Prostate gland (tissue), 2 donors: ENCODE measurements around the gene INSIG1.

Experiments used
- POLR2A ChIP-seq: fragments of 450-650 bp; IDR thresholded peaks from one replicate; pipeline ENCODE4 v1.6.1; 2016; ENCODE audit warnings: antibody characterized with exemption, mild to moderate bottlenecking
- POLR2AphosphoS5 ChIP-seq: sonication (generic); formaldehyde crosslinking; IDR thresholded peaks from one replicate; pipeline ENCODE4 v1.6.1; 2017; ENCODE audit warnings: antibody characterized with exemption
- TF ChIP-seq, protein P1 (sequence below), 4 experiments: fragments of 200-600 bp in 2 of 4; fragments of 450-650 bp in 2 of 4; sonication (generic) in 2 of 4; IDR thresholded peaks; 1 replicate in 3 of 4; 2 replicates in 1 of 4; pipeline ENCODE4 v1.5.1; 2016 to 2019; ENCODE audit warnings: antibody characterized with exemption in 4 of 4, mild to moderate bottlenecking in 2 of 4, moderate library complexity in 2 of 4

DNA sequence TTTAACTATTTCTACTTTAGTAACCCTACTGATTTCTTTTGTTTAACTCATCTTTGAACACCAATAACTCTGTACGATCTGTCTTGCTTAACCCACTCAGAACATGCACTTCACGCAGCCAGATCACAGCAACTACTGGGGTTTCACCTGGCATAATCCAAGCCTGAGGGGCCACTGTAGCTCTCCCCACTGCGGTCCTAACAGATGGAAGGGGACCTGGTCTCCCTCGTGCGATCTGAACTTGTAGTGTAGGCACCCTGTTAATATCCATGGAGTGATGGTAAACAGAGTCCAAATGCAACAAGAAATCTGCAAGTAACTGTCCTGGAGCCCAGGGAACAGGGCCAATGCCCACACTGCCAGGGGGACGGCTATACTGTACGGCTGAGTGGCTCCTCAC, 45.5 kb downstream of the INSIG1 start:
- TF ChIP-seq POLR2A: no peak
- TF ChIP-seq, protein P1, sequence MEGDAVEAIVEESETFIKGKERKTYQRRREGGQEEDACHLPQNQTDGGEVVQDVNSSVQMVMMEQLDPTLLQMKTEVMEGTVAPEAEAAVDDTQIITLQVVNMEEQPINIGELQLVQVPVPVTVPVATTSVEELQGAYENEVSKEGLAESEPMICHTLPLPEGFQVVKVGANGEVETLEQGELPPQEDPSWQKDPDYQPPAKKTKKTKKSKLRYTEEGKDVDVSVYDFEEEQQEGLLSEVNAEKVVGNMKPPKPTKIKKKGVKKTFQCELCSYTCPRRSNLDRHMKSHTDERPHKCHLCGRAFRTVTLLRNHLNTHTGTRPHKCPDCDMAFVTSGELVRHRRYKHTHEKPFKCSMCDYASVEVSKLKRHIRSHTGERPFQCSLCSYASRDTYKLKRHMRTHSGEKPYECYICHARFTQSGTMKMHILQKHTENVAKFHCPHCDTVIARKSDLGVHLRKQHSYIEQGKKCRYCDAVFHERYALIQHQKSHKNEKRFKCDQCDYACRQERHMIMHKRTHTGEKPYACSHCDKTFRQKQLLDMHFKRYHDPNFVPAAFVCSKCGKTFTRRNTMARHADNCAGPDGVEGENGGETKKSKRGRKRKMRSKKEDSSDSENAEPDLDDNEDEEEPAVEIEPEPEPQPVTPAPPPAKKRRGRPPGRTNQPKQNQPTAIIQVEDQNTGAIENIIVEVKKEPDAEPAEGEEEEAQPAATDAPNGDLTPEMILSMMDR (IDR thresholded peaks at IDR 0.05): no peak
- TF ChIP-seq POLR2AphosphoS5: no peak
